HL-60 (cell line): Measurements from ENCODE around the gene NLGN1.

Source experiments
- DNase-seq, 2 experiments: peaks; one replicate each; pipeline ENCODE4 v3.0.0-alpha.2; 2010 to 2020; ENCODE audit warnings: low read depth in 1 of 2, low spot score in 1 of 2
- H3K27ac ChIP-seq: fragments of 250-450 bp; sonication (Bioruptor Pico); replicated peaks from 2 replicates; pipeline ENCODE4 v1.5.1; 2020; ENCODE audit warnings: mild to moderate bottlenecking, moderate library complexity
- H3K27me3 ChIP-seq: fragments of 250-450 bp; sonication (Bioruptor Pico); 2 replicates; pipeline ENCODE4 v1.5.1; 2021; ENCODE audit warnings: mild to moderate bottlenecking, moderate library complexity; ENCODE audit not compliant: insufficient read depth, poor library complexity, severe bottlenecking
- H3K4me3 ChIP-seq: replicated peaks from 2 replicates; pipeline ENCODE4 v1.5.1; 2011; ENCODE audit warnings: mild to moderate bottlenecking, control low read depth, low read length; ENCODE audit not compliant: insufficient read depth
- CTCF ChIP-seq: IDR thresholded peaks from one replicate; pipeline ENCODE4 v1.5.1; 2011; ENCODE audit warnings: low read length, control low read depth, inconsistent platforms; ENCODE audit not compliant: insufficient read depth
- GABPA ChIP-seq: IDR thresholded peaks from 2 replicates; pipeline ENCODE4 v1.6.1; 2012; ENCODE audit warnings: low read depth
- POLR2AphosphoS5 ChIP-seq: IDR thresholded peaks from 2 replicates; pipeline ENCODE4 v1.6.1; 2012; ENCODE audit warnings: low read depth
- REST ChIP-seq: IDR thresholded peaks from 2 replicates; pipeline ENCODE4 v1.6.1; 2012; ENCODE audit warnings: low read depth; ENCODE audit not compliant: insufficient replicate concordance
- SPI1 ChIP-seq: IDR thresholded peaks from 2 replicates; pipeline ENCODE4 v1.6.1; 2012; ENCODE audit warnings: low read depth, mild to moderate bottlenecking, borderline replicate concordance

Gene NLGN1

GRCh38 chr3:174153871-174154270 is 756.3 kb downstream of the NLGN1 start:
- H3K27ac ChIP-seq, result no peak overlapping the region
- TF ChIP-seq POLR2AphosphoS5 (no peak), SPI1 (no peak), GABPA (no peak), REST (no peak), CTCF (no peak)
- no peaks in the 10 kb centered on the region for H3K27me3 ChIP-seq
- H3K4me3 ChIP-seq, result no peak overlapping the region
- DNase-seq, result no peak

- no peak overlapping the region for H3K27ac ChIP-seq
- no peak for DNase-seq
- H3K27me3 ChIP-seq, result no peaks in the 10 kb centered on the region
- TF ChIP-seq REST (no peak), POLR2AphosphoS5 (no peak), SPI1 (no peak), CTCF (no peak), GABPA (no peak)
- no peak overlapping the region for H3K4me3 ChIP-seq
These were observed 758.7 kb downstream of the NLGN1 start for GRCh38 chr3:174156200-174156599.

- DNase-seq, result no peak
- TF ChIP-seq CTCF (no peak), SPI1 (no peak), GABPA (no peak), POLR2AphosphoS5 (no peak), REST (no peak)
- H3K27me3 ChIP-seq, result no peaks in the 10 kb centered on the region
- H3K27ac ChIP-seq, result no peak overlapping the region
- H3K4me3 ChIP-seq, result no peak overlapping the region
These were observed 761.1 kb downstream of the NLGN1 start for GRCh38 chr3:174158674-174159073.
